IPS-20b (cell line): ENCODE results near the gene TUBB8.
"Not testable (repeated sequence)": the region's sequence is repeated elsewhere in the genome, so short reads cannot be mapped to it uniquely, and the experiment has no call there.

Experiments used
- H3K27ac ChIP-seq: one replicate; pipeline ENCODE4 v1.5.1; 2013; ENCODE audit warnings: low read length
- H3K27me3 ChIP-seq: 2 replicates; pipeline ENCODE4 v1.6.1; 2013; ENCODE audit warnings: mild to moderate bottlenecking, low read length, inconsistent platforms; ENCODE audit not compliant: insufficient read depth
- H3K36me3 ChIP-seq: 2 replicates; pipeline ENCODE4 v1.6.1; 2013; ENCODE audit warnings: low read depth, mild to moderate bottlenecking, inconsistent platforms, low read length, moderate library complexity; ENCODE audit not compliant: insufficient read depth
- H3K4me1 ChIP-seq: 2 replicates; pipeline ENCODE4 v1.6.1; 2013; ENCODE audit warnings: mild to moderate bottlenecking, control low read depth, inconsistent platforms, low read length, moderate library complexity; ENCODE audit not compliant: insufficient read depth
- H3K4me3 ChIP-seq: 2 replicates; pipeline ENCODE4 v1.5.1; 2013; ENCODE audit warnings: mild to moderate bottlenecking, low read length, inconsistent platforms
- H3K9ac ChIP-seq: 2 replicates; pipeline ENCODE4 v1.6.1; 2013; ENCODE audit warnings: low read depth, mild to moderate bottlenecking, inconsistent platforms, low read length, moderate library complexity
- H3K9me3 ChIP-seq: 2 replicates; pipeline ENCODE4 v1.6.1; 2013; ENCODE audit warnings: mild to moderate bottlenecking, low read depth, low read length, inconsistent platforms; ENCODE audit not compliant: insufficient read depth

TUBB8 gene

DNA sequence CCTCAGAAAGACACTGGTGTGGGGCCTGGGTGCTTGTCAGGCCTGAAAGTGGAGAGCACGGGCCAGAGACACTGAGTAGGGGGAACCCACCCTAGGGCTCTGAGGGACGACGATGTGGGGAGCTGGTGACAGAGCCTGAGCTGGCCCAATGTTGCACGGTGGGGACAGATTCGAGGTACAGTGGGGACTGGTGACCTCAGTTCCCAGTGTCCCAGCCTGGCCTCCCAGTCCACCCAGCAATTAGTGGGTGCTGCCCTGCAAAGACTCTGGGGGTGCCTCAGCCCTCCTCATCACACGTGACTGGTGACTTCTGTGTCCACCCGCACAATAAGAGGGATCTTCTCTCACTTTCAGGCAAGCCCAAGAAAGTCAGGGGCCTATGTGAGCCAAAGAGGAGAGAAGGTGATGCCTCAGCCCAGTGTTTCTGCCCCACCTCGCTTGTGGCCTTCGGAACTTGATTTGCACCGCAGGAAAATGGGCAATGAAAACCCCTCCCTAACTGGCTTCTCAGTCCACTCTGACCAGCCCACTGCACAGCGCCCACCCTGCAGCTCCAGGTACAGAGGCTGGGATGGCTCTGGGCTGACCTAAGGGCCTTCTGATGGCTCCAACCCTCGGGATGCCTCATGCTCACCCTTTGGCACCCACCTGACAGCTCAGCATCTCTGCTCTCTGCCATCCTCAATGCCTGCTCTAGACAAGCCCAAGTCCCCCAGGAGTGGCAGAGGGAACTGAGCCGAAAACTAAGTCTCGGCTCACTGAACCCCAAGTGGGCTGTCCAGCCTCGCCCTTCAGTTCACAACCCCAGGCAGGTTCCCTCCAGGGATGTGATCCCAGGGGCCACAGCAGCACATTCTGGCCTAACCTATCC lies 36.4 kb downstream of the TUBB8 start:
- H3K27me3 ChIP-seq, H3K4me3 ChIP-seq, H3K27ac ChIP-seq, H3K9me3 ChIP-seq, H3K4me1 ChIP-seq, H3K36me3 ChIP-seq, H3K9ac ChIP-seq: not testable (repeated sequence)

DNA sequence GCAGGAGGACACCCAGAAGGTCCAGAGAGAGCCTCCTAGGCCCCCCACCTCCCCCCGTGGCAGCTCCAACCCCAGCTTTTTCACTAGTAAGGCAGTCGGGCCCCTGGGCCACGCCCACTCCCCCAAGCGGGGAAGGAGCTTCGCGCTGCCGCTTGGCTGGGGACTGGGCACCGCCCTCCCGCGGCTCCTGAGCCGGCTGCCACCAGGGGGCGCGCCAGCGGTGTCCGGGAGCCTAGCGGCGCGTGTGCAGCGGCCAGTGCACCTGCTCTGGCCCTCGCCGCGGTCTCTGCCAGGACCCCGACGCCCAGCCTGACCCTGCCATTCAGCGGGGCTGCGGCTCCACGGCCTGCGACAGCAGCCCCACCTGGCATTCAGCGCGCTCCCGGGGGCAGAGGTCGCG lies 37.8 kb downstream of the TUBB8 start:
- H3K27ac ChIP-seq, H3K9me3 ChIP-seq, H3K4me1 ChIP-seq, H3K36me3 ChIP-seq, H3K27me3 ChIP-seq, H3K4me3 ChIP-seq, H3K9ac ChIP-seq: not testable (repeated sequence)

GRCh38 chr10:10261-10971 lies 38.7 kb downstream of the TUBB8 start:
- not testable (repeated sequence) for H3K4me1 ChIP-seq, H3K4me3 ChIP-seq, H3K36me3 ChIP-seq, H3K27ac ChIP-seq, H3K27me3 ChIP-seq, H3K9ac ChIP-seq, H3K9me3 ChIP-seq
